HG03565 (cell line): ENCODE data around the gene KRT75.
"Not testable (repeated sequence)": the region's sequence is repeated elsewhere in the genome, so short reads cannot be mapped to it uniquely, and the experiment has no call there.

Experiments
- ATAC-seq: cut with Tn5 transposase; IDR thresholded peaks from one replicate; pipeline ENCODE4 v1.9.1; 2021; ENCODE audit warnings: mild to moderate bottlenecking, moderate library complexity; ENCODE audit not compliant: unreplicated experiment

KRT75 gene

GRCh38 chr12:52417740-52418139 lies 16.4 kb downstream of the KRT75 start:
- ATAC-seq = no peak

GRCh38 chr12:52416795-52417194 lies 17.4 kb downstream of the KRT75 start:
- ATAC-seq = no peak

- no peak for ATAC-seq
These were observed 18.1 kb downstream of the KRT75 start for GRCh38 chr12:52415870-52416750.

- no peak for ATAC-seq
These were observed 19.2 kb downstream of the KRT75 start for GRCh38 chr12:52414936-52415335.

- ATAC-seq = no peak
These were observed 20.3 kb downstream of the KRT75 start for GRCh38 chr12:52413782-52414345.

GRCh38 chr12:52413202-52413601 lies 21.0 kb downstream of the KRT75 start:
- no peak for ATAC-seq

GRCh38 chr12:52411815-52412214 lies 22.4 kb downstream of the KRT75 start:
- no peak for ATAC-seq

- ATAC-seq = not testable (repeated sequence)
These were observed 23.5 kb downstream of the KRT75 start for GRCh38 chr12:52410589-52411248.

GRCh38 chr12:52407918-52408317 lies 26.3 kb downstream of the KRT75 start:
- no peak for ATAC-seq

- ATAC-seq = no peak
These were observed 28.2 kb downstream of the KRT75 start, which contains the start of gene KRT82 for GRCh38 chr12:52405922-52406385. Gene KRT82, minus strand, starts transcription at chr12:52406335. Its CDS starts 58 bp downstream, at chr12:52406277.

GRCh38 chr12:52404951-52405350 lies 29.2 kb downstream of the KRT75 start:
- ATAC-seq = no peak

- ATAC-seq = no peak
These were observed 30.6 kb downstream of the KRT75 start for GRCh38 chr12:52403561-52403960.

GRCh38 chr12:52402873-52403540 lies 31.2 kb downstream of the KRT75 start:
- no peak for ATAC-seq

GRCh38 chr12:52402377-52402776 lies 31.8 kb downstream of the KRT75 start:
- no peak for ATAC-seq

GRCh38 chr12:52401926-52402325 lies 32.2 kb downstream of the KRT75 start:
- ATAC-seq = no peak

GRCh38 chr12:52401526-52401925 lies 32.6 kb downstream of the KRT75 start:
- no peak for ATAC-seq

GRCh38 chr12:52400906-52401305 lies 33.3 kb downstream of the KRT75 start:
- ATAC-seq = no peak

- ATAC-seq = no peak
These were observed 34.4 kb downstream of the KRT75 start for GRCh38 chr12:52399756-52400155.

- no peak for ATAC-seq
These were observed 36.0 kb downstream of the KRT75 start for GRCh38 chr12:52398176-52398575.

GRCh38 chr12:52396656-52397055 lies 37.5 kb downstream of the KRT75 start:
- ATAC-seq = no peak

GRCh38 chr12:52395761-52396434 lies 38.3 kb downstream of the KRT75 start:
- no peak for ATAC-seq
